ENCODE results near the gene OR10A4. TPM values are rescaled to one million over a fixed set of nuclear protein-coding genes. Genes with fewer than 3 reads are reported as not detected.

Gene OR10A4
- total and polyA plus RNA-seq, 9 of the 15 experiments (the other 6 are each of a cell fraction or from before 2014, with no cell fraction given): not detected

DNA sequence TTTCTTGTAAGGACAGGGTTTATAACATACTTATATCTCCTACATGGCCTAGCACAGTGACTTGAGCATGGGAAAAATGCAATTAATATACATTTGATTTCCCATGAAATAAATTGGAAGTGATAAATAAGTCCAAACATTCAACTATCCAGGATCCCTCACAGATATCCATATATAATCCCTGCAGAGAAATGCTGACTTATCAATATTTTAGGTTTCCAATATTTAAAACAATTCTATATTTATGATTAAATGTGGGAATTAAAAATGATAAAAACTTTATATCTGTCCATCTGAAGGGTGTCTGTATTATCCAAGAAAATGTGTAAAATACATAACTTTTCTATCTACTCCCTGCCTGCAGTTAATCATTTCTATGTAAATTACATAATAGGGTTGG lies 6.3 kb downstream of the OR10A4 start:
- POLR2A ChIA-PET: no interaction called here
- TF ChIP-seq TAL1 (IDR thresholded peaks at IDR 0.05): no peak
- TF ChIP-seq PBX2 (CRISPR knock-in tag; IDR thresholded peaks at IDR 0.05; ENCODE audit: low read depth): no peak
- no peak for TF ChIP-seq PBX2 (tag; conservative IDR thresholded peaks at IDR 0.05; ENCODE audit: low read depth)
- no peak for TF ChIP-seq CREB3L1 (IDR thresholded peaks at IDR 0.05; ENCODE audit: borderline replicate concordance, low read depth)
- TF ChIP-seq PML (IDR thresholded peaks at IDR 0.05; ENCODE audit: low read length): no peak
- no peak for TF ChIP-seq NR0B1 (IDR thresholded peaks at IDR 0.05; ENCODE audit: partially characterized antibody)
- TF ChIP-seq U2AF1 (optimal IDR thresholded peaks at IDR 0.05; ENCODE audit: low read depth, low read length): no peak
- TF ChIP-seq ZNF324 (CRISPR knock-in tag; IDR thresholded peaks at IDR 0.05): no peak
- TF ChIP-seq HDAC1 (IDR thresholded peaks at IDR 0.05): no peak
- TF ChIP-seq BRD9 (IDR thresholded peaks at IDR 0.05; ENCODE audit: low read depth, partially characterized antibody): no peak
- no peak for TF ChIP-seq TRIM28 (IDR thresholded peaks at IDR 0.05)
- no peak for TF ChIP-seq ZNF507 (tag; conservative IDR thresholded peaks at IDR 0.05)
- peak; percentile 89 for TF ChIP-seq ZNF316 (IDR thresholded peaks at IDR 0.05)
- peak; percentile 76; the same call in 1 of the 2 replicates for TF ChIP-seq MAFK (IDR thresholded peaks at IDR 0.05; ENCODE audit: low read length)
- TF ChIP-seq ZNF3 (CRISPR knock-in tag; IDR thresholded peaks at IDR 0.05): no peak
- TF ChIP-seq POLR3G (IDR thresholded peaks at IDR 0.05; ENCODE audit: extremely low read depth, insufficient read length, insufficient replicate concordance): no peak
- TF ChIP-seq HMGXB4 (CRISPR knock-in tag; IDR thresholded peaks at IDR 0.05): no peak
- no peak for TF ChIP-seq ZBED1 (IDR thresholded peaks at IDR 0.05)
- no peak for TF ChIP-seq GABPB2 (CRISPR knock-in tag; conservative IDR thresholded peaks at IDR 0.05)
- no peak for TF ChIP-seq ZNF76 (CRISPR knock-in tag; IDR thresholded peaks at IDR 0.05; ENCODE audit: borderline replicate concordance)

More for the DNA sequence above, 6.3 kb downstream of the OR10A4 start:
- ATAC-seq (no peak), DNase-seq (ENCODE audit: extremely low read depth in 1 of 4, low spot score in 3 of 4) (no peak), FAIRE-seq (no peak)
- no TSS peak for BruUV-seq (replicated peaks)
- no peak overlapping the region for H3K27ac ChIP-seq (ENCODE audit: extremely low read depth, low read depth, low read length)
- H3K79me2 ChIP-seq (ENCODE audit: control insufficient read depth, insufficient read depth, low read length): no peaks in the 10 kb centered on the region
- CTCF ChIA-PET (ENCODE audit: low intra/inter-chr PET ratio): no interaction called here
- H3K4me1 ChIP-seq (replicated peaks in 1 of 2; ENCODE audit: control insufficient read depth in 2 of 2, insufficient read depth in 2 of 2, low read length in 2 of 2): no peaks in the 10 kb centered on the region
- H3K36me3 ChIP-seq (ENCODE audit: control insufficient read depth, insufficient read depth, low read length): no peaks in the 10 kb centered on the region
- no peaks in the 10 kb centered on the region for H4K20me1 ChIP-seq (replicated peaks; ENCODE audit: control insufficient read depth, insufficient read depth, low read length)
- H3K4me2 ChIP-seq (ENCODE audit: insufficient read depth, low read length): no peak overlapping the region
- no peak overlapping the region for H3K9ac ChIP-seq (ENCODE audit: insufficient read depth in 1 of 2, low read depth in 2 of 2, low read length in 2 of 2)
- intact Hi-C loops (cut with micrococcal nuclease): no loop called here
- H3K9me1 ChIP-seq (ENCODE audit: control insufficient read depth, insufficient read depth, low read length): no peaks in the 10 kb centered on the region
- H3K9me3 ChIP-seq (replicated peaks; ENCODE audit: control insufficient read depth, insufficient read depth, low read depth, low read length): no peaks in the 10 kb centered on the region
- no peak overlapping the region for H2AFZ ChIP-seq (ENCODE audit: low read depth, low read length)
- in situ Hi-C loops (cut with MboI): no loop called here
- H3K27me3 ChIP-seq (ENCODE audit: control insufficient read depth in 2 of 2, insufficient read depth in 2 of 2, low read length in 2 of 2): no peaks in the 10 kb centered on the region
- H3K4me3 ChIP-seq: no peak overlapping the region
